ENCODE data around the gene ZNF516.

The ZNF516 gene

GRCh38 chr18:76502551-76502950, 7.5 kb upstream of the ZNF516 start:
- TF ChIP-seq CTCF (IDR thresholded peaks at IDR 0.05; ENCODE audit: borderline replicate concordance, insufficient read depth, low read depth, low read length), result no peak
- no peak overlapping the region for H3K4me3 ChIP-seq (ENCODE audit: low read depth, low read length)

- no peak overlapping the region for H3K4me3 ChIP-seq (ENCODE audit: low read depth, low read length)
Observed at GRCh38 chr18:76499637-76500340, 4.7 kb upstream of the ZNF516 start.

GRCh38 chr18:76499021-76499420, 4.0 kb upstream of the ZNF516 start:
- H3K4me3 ChIP-seq (ENCODE audit: low read depth, low read length), result no peak overlapping the region
- TF ChIP-seq CTCF (IDR thresholded peaks at IDR 0.05; ENCODE audit: borderline replicate concordance, insufficient read depth, low read depth, low read length), result no peak

More at GRCh38 chr18:76499637-76500340, 4.7 kb upstream of the ZNF516 start:
- TF ChIP-seq CTCF (IDR thresholded peaks at IDR 0.05; ENCODE audit: borderline replicate concordance, insufficient read depth, low read depth, low read length), result no peak

GRCh38 chr18:76498064-76498463, 3.0 kb upstream of the ZNF516 start:
- TF ChIP-seq CTCF (IDR thresholded peaks at IDR 0.05; ENCODE audit: borderline replicate concordance, insufficient read depth, low read depth, low read length), result no peak
- H3K4me3 ChIP-seq (ENCODE audit: low read depth, low read length), result no peak overlapping the region

GRCh38 chr18:76497021-76497420, 2.0 kb upstream of the ZNF516 start:
- TF ChIP-seq CTCF (IDR thresholded peaks at IDR 0.05; ENCODE audit: borderline replicate concordance, insufficient read depth, low read depth, low read length), result no peak
- H3K4me3 ChIP-seq (ENCODE audit: low read depth, low read length), result no peak overlapping the region

- TF ChIP-seq CTCF (IDR thresholded peaks at IDR 0.05; ENCODE audit: borderline replicate concordance, insufficient read depth, low read depth, low read length), result no peak
- peak overlapping the region; percentile 48 for H3K4me3 ChIP-seq (ENCODE audit: low read depth, low read length)
Observed at GRCh38 chr18:76496194-76496890, 1.3 kb upstream of the ZNF516 start.

Measured in GM12875 (cell line).